ENCODE measurements around the gene CPAMD8.

GRCh38 chr19:17027535-17027975, 945 bp upstream of the CPAMD8 start:
- TF ChIP-seq POLR2A (IDR thresholded peaks at IDR 0.05; ENCODE audit: extremely low read depth, insufficient read length): no peak
- TF ChIP-seq, protein P1, sequence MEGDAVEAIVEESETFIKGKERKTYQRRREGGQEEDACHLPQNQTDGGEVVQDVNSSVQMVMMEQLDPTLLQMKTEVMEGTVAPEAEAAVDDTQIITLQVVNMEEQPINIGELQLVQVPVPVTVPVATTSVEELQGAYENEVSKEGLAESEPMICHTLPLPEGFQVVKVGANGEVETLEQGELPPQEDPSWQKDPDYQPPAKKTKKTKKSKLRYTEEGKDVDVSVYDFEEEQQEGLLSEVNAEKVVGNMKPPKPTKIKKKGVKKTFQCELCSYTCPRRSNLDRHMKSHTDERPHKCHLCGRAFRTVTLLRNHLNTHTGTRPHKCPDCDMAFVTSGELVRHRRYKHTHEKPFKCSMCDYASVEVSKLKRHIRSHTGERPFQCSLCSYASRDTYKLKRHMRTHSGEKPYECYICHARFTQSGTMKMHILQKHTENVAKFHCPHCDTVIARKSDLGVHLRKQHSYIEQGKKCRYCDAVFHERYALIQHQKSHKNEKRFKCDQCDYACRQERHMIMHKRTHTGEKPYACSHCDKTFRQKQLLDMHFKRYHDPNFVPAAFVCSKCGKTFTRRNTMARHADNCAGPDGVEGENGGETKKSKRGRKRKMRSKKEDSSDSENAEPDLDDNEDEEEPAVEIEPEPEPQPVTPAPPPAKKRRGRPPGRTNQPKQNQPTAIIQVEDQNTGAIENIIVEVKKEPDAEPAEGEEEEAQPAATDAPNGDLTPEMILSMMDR (IDR thresholded peaks at IDR 0.05; ENCODE audit: low read depth, low read length): no peak

Data from NB4 (cell line).